Tibial artery (tissue), 4 donors: ENCODE results near the gene METAP2.

Experiments used
- DNase-seq, 2 donors: peaks; one replicate each; pipeline ENCODE4 v3.0.0-alpha.2; 2019
- H3K27ac ChIP-seq, 2 donors: fragments of 200-600 bp; sonication (generic) in 1 of 2; 1 replicate in 1 of 2; 2 replicates in 1 of 2; pipeline ENCODE4 v1.5.1; 2018 to 2019; ENCODE audit warnings: mild to moderate bottlenecking in 1 of 2
- H3K27me3 ChIP-seq, 2 donors: fragments of 200-600 bp; sonication (generic) in 1 of 2; one replicate each; pipeline versions ENCODE4 v1.5.1 to v1.6.0; 2016 to 2019
- H3K36me3 ChIP-seq, 3 donors: fragments of 200-600 bp; sonication (generic) in 2 of 3; one replicate each; pipeline ENCODE4 v1.5.1; 2016 to 2019; ENCODE audit warnings: mild to moderate bottlenecking in 2 of 3
- H3K4me1 ChIP-seq, 4 donors: fragments of 200-600 bp; sonication (generic) in 2 of 4; 1 replicate in 3 of 4; 2 replicates in 1 of 4; pipeline ENCODE4 v1.5.1; 2016 to 2019
- H3K4me3 ChIP-seq, 2 donors: fragments of 200-600 bp; sonication (generic) in 1 of 2; 1 replicate in 1 of 2; 2 replicates in 1 of 2; pipeline ENCODE4 v1.5.1; 2018 to 2019; ENCODE audit warnings: mild to moderate bottlenecking in 2 of 2
- H3K9me3 ChIP-seq, 3 donors: fragments of 200-600 bp; sonication (generic) in 1 of 3; one replicate each; pipeline ENCODE4 v1.5.1; 2016 to 2019
- CTCF ChIP-seq, 2 experiments: fragments of 200-600 bp in 1 of 2; fragments of 450-650 bp in 1 of 2; IDR thresholded peaks; one replicate each; pipeline ENCODE4 v1.5.1; 2017 to 2019; ENCODE audit warnings: antibody characterized with exemption in 2 of 2, mild to moderate bottlenecking in 1 of 2, moderate library complexity in 1 of 2
- intact Hi-C: fragments of 100-400 bp; cut with DNase I; formaldehyde crosslinking; loops from one replicate; pipeline ENCODE4 v1.15.0; 2023; ENCODE audit warnings: low total_unique reads

The METAP2 gene

GRCh38 chr12:95515197-95515596 is 41.2 kb downstream of the METAP2 start:
- no peak for DNase-seq
- no peak for TF ChIP-seq CTCF (IDR thresholded peaks at IDR 0.05)
- intact Hi-C loops = no loop called here
- Histone ChIP-seq H3K4me1 (no peaks in the 10 kb centered on the region), H3K27me3 (no peaks in the 10 kb centered on the region), H3K27ac (no peak overlapping the region), H3K9me3 (no peaks in the 10 kb centered on the region), H3K4me3 (no peak overlapping the region), H3K36me3 (peaks cover 39 to 47% (median 43%) of the 10 kb centered on the region in 3 donors)

- Histone ChIP-seq H3K4me3 (no peak overlapping the region), H3K9me3 (no peaks in the 10 kb centered on the region), H3K4me1 (no peaks in the 10 kb centered on the region), H3K27me3 (no peaks in the 10 kb centered on the region), H3K36me3 (peaks cover 28 to 38% (median 38%) of the 10 kb centered on the region in 3 donors), H3K27ac (no peak overlapping the region)
- TF ChIP-seq CTCF (IDR thresholded peaks at IDR 0.05) = no peak
- no peak for DNase-seq
- intact Hi-C loops = no loop called here
Measured at GRCh38 chr12:95516757-95517156, 42.8 kb downstream of the METAP2 start.

GRCh38 chr12:95517246-95517645 is 43.3 kb downstream of the METAP2 start:
- no peak overlapping the region for H3K27ac ChIP-seq
- H3K27me3 ChIP-seq = no peaks in the 10 kb centered on the region
- H3K4me3 ChIP-seq = no peak overlapping the region
- TF ChIP-seq CTCF (IDR thresholded peaks at IDR 0.05) = no peak
- no peaks in the 10 kb centered on the region for H3K9me3 ChIP-seq
- no peak for DNase-seq
- peaks cover 24 to 33% (median 33%) of the 10 kb centered on the region in 3 donors for H3K36me3 ChIP-seq
- no peaks in the 10 kb centered on the region for H3K4me1 ChIP-seq
- intact Hi-C loops = no loop called here

GRCh38 chr12:95518944-95519343 is 45.0 kb downstream of the METAP2 start:
- Histone ChIP-seq H3K4me3 (no peak overlapping the region), H3K36me3 (peaks cover 8 to 18% (median 16%) of the 10 kb centered on the region in 3 donors), H3K27ac (no peak overlapping the region), H3K27me3 (no peaks in the 10 kb centered on the region), H3K4me1 (no peaks in the 10 kb centered on the region), H3K9me3 (no peaks in the 10 kb centered on the region)
- no peak for DNase-seq
- intact Hi-C loops = no loop called here
- no peak for TF ChIP-seq CTCF (IDR thresholded peaks at IDR 0.05)

- no peaks in the 10 kb centered on the region for H3K27me3 ChIP-seq
- no peaks in the 10 kb centered on the region for H3K4me1 ChIP-seq
- H3K36me3 ChIP-seq = peaks cover 0 to 8% (median 0%) of the 10 kb centered on the region in 3 donors
- intact Hi-C loops = no loop called here
- H3K4me3 ChIP-seq = no peak overlapping the region
- no peaks in the 10 kb centered on the region for H3K9me3 ChIP-seq
- H3K27ac ChIP-seq = no peak overlapping the region
- no peak for TF ChIP-seq CTCF (IDR thresholded peaks at IDR 0.05)
- no peak for DNase-seq
Measured at GRCh38 chr12:95520816-95521215, 46.9 kb downstream of the METAP2 start.

- Histone ChIP-seq H3K27ac (no peak overlapping the region), H3K36me3 (peaks cover 0 to 8% (median 0%) of the 10 kb centered on the region in 3 donors), H3K27me3 (no peaks in the 10 kb centered on the region), H3K4me3 (no peak overlapping the region), H3K4me1 (no peaks in the 10 kb centered on the region), H3K9me3 (no peaks in the 10 kb centered on the region)
- intact Hi-C loops = no loop called here
- TF ChIP-seq CTCF (IDR thresholded peaks at IDR 0.05) = no peak
- no peak for DNase-seq
Measured at GRCh38 chr12:95522692-95523091, 48.7 kb downstream of the METAP2 start.
